PC-9 (cell line): ENCODE results near the gene ATP7A.

Experiments
- CTCF ChIP-seq: fragments of 200-600 bp; sonication (generic); conservative IDR thresholded peaks from 2 replicates; pipeline ENCODE4 v1.6.1; 2017; ENCODE audit warnings: mixed run types, antibody characterized with exemption, mild to moderate bottlenecking, moderate library complexity
- EZH2 ChIP-seq: fragments of 200-600 bp; sonication (generic); IDR thresholded peaks from 2 replicates; pipeline ENCODE4 v1.8.0; 2017; ENCODE audit warnings: antibody characterized with exemption, low read depth

DNA sequence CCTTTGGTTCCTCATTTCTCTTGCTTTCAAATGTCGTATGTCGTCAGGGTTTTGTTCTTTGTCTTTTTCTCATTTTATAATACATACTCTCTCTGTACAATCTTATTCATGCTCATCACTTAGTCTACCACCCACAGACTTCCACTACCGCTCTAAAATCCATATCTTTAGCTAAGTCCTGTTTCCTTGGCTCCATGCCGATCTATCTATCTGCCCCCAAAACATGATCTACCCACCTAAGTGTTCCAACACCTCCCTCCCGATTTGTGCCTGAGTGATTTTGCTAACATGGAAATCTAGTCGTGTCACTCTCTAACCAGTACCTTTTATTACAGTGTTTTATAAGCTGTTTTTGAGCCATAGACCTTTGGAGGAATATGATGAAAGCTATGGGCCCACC, 124.6 kb downstream of the ATP7A start:
- no peak for TF ChIP-seq CTCF
- TF ChIP-seq EZH2, result no peak
